Measurements from ENCODE around the gene TRAT1. TPM values are rescaled to one million over a fixed set of nuclear protein-coding genes. Genes with fewer than 3 reads are reported as not detected.

TRAT1 gene
- total RNA-seq, 1 experiment from 2014 or later = not detected

DNA sequence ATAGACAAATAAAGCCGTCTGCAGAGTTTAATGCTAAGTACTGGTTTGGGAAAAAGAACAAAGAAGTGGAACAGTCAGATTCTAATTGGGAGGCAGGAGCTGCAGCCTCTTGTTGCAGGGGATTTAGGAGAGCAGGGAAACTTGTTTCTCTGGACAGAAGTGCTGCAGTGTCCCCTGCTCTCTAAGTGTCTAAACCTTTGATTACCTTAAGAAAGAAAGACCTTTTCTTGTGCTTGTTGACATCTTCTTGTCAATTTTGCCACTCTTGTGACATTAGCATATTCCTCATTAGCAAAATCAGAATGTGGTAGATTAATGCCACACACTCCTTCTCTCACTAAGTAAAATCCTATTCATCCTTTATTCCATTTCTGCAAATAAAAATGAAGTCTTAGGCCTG, 38.8 kb downstream of the TRAT1 start:
- POLR2A ChIA-PET (ENCODE audit: low non-redundant PET) = no interaction called here
- Histone ChIP-seq H3K27me3 (replicated peaks; ENCODE audit: insufficient read depth, low read depth, low read length, poor library complexity) (no peaks in the 10 kb centered on the region), H3K9me3 (ENCODE audit: low read depth, low read length, poor library complexity, severe bottlenecking) (no peaks in the 10 kb centered on the region), H3K4me1 (ENCODE audit: insufficient read depth, low read length, poor library complexity, severe bottlenecking) (no peaks in the 10 kb centered on the region), H3K4me3 (ENCODE audit: low read depth, low read length, poor library complexity, severe bottlenecking) (no peak overlapping the region), H3K27ac (ENCODE audit: low read depth, low read length, poor library complexity, severe bottlenecking) (no peak overlapping the region), H3K36me3 (ENCODE audit: insufficient read depth, low read length, poor library complexity, severe bottlenecking) (no peaks in the 10 kb centered on the region)
- intact Hi-C loops (cut with micrococcal nuclease; ENCODE audit: unreplicated experiment) = no loop called here
- TF ChIP-seq, protein P1, sequence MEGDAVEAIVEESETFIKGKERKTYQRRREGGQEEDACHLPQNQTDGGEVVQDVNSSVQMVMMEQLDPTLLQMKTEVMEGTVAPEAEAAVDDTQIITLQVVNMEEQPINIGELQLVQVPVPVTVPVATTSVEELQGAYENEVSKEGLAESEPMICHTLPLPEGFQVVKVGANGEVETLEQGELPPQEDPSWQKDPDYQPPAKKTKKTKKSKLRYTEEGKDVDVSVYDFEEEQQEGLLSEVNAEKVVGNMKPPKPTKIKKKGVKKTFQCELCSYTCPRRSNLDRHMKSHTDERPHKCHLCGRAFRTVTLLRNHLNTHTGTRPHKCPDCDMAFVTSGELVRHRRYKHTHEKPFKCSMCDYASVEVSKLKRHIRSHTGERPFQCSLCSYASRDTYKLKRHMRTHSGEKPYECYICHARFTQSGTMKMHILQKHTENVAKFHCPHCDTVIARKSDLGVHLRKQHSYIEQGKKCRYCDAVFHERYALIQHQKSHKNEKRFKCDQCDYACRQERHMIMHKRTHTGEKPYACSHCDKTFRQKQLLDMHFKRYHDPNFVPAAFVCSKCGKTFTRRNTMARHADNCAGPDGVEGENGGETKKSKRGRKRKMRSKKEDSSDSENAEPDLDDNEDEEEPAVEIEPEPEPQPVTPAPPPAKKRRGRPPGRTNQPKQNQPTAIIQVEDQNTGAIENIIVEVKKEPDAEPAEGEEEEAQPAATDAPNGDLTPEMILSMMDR (conservative IDR thresholded peaks at IDR 0.05; ENCODE audit: low read depth, low read length) = no peak
- TF ChIP-seq EZH2 (IDR thresholded peaks at IDR 0.05; ENCODE audit: borderline replicate concordance, low read depth, low read length, poor library complexity, severe bottlenecking) = no peak
- CTCF ChIA-PET = no interaction called here
- no TSS peak for BruUV-seq (replicated peaks)
- DNase-seq (ENCODE audit: low spot score) = no peak

- Histone ChIP-seq H3K4me3 (ENCODE audit: low read depth, low read length, poor library complexity, severe bottlenecking) (no peak overlapping the region), H3K27ac (ENCODE audit: low read depth, low read length, poor library complexity, severe bottlenecking) (no peak overlapping the region), H3K36me3 (ENCODE audit: insufficient read depth, low read length, poor library complexity, severe bottlenecking) (no peaks in the 10 kb centered on the region), H3K27me3 (replicated peaks; ENCODE audit: insufficient read depth, low read depth, low read length, poor library complexity) (no peaks in the 10 kb centered on the region), H3K4me1 (ENCODE audit: insufficient read depth, low read length, poor library complexity, severe bottlenecking) (no peaks in the 10 kb centered on the region), H3K9me3 (ENCODE audit: low read depth, low read length, poor library complexity, severe bottlenecking) (no peaks in the 10 kb centered on the region)
- DNase-seq (ENCODE audit: low spot score) = peak; percentile 36
- intact Hi-C loops (cut with micrococcal nuclease; ENCODE audit: unreplicated experiment) = no loop called here
- ChIA-PET POLR2A (ENCODE audit: low non-redundant PET) (no interaction called here), CTCF (no interaction called here)
- no TSS peak for BruUV-seq (replicated peaks)
- TF ChIP-seq, protein P1 (conservative IDR thresholded peaks at IDR 0.05; ENCODE audit: low read depth, low read length) = no peak
- TF ChIP-seq EZH2 (IDR thresholded peaks at IDR 0.05; ENCODE audit: borderline replicate concordance, low read depth, low read length, poor library complexity, severe bottlenecking) = no peak
Measured at GRCh38 chr3:108862865-108863798, 40.5 kb downstream of the TRAT1 start.

- DNase-seq (ENCODE audit: low spot score) = no peak
- ChIA-PET POLR2A (ENCODE audit: low non-redundant PET) (no interaction called here), CTCF (no interaction called here)
- H3K4me3 ChIP-seq (ENCODE audit: low read depth, low read length, poor library complexity, severe bottlenecking) = no peak overlapping the region
- H3K36me3 ChIP-seq (ENCODE audit: insufficient read depth, low read length, poor library complexity, severe bottlenecking) = no peaks in the 10 kb centered on the region
- no peak overlapping the region for H3K27ac ChIP-seq (ENCODE audit: low read depth, low read length, poor library complexity, severe bottlenecking)
- no TSS peak for BruUV-seq (replicated peaks)
- H3K9me3 ChIP-seq (ENCODE audit: low read depth, low read length, poor library complexity, severe bottlenecking) = no peaks in the 10 kb centered on the region
- intact Hi-C loops (cut with micrococcal nuclease; ENCODE audit: unreplicated experiment) = no loop called here
- no peaks in the 10 kb centered on the region for H3K4me1 ChIP-seq (ENCODE audit: insufficient read depth, low read length, poor library complexity, severe bottlenecking)
- TF ChIP-seq, protein P1 (conservative IDR thresholded peaks at IDR 0.05; ENCODE audit: low read depth, low read length) = no peak
- no peak for TF ChIP-seq EZH2 (IDR thresholded peaks at IDR 0.05; ENCODE audit: borderline replicate concordance, low read depth, low read length, poor library complexity, severe bottlenecking)
- no peaks in the 10 kb centered on the region for H3K27me3 ChIP-seq (replicated peaks; ENCODE audit: insufficient read depth, low read depth, low read length, poor library complexity)
Measured at GRCh38 chr3:108863799-108864135, 41.2 kb downstream of the TRAT1 start.
